ENCODE data around the gene TXLNA.

The TXLNA gene

DNA sequence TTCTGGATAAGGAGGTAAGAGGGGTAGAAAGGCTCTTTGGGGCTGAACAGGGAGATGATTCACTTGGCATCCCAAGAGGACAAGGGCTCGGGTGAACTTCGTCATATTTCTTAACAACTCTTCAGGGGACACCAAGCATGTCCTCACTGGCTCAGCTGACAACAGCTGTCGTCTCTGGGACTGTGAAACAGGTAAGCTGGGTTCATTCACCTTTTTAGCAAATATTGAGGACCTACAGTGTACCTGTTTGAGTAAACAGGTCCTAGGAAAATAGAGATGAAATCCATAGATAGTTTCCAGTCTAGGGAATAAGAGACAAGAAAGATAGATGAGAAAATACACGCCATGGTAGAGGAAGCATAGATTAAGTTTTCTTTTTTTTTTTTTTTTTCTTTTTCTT, 44.8 kb downstream of the TXLNA start:
- peaks cover 23 to 28% of the 10 kb centered on the region in 2 donors for H3K4me1 ChIP-seq (ENCODE audit: control insufficient read depth in 1 of 2, insufficient read depth in 2 of 2, low read length in 2 of 2)
- no peak overlapping the region for H3K27ac ChIP-seq (ENCODE audit: low read depth, low read length)
- H3K9me3 ChIP-seq (ENCODE audit: control insufficient read depth in 1 of 2, low read length in 2 of 2): no peaks in the 10 kb centered on the region
- H3K36me3 ChIP-seq (ENCODE audit: control insufficient read depth in 1 of 2, insufficient read depth in 2 of 2, low read length in 2 of 2): peaks cover 32 to 54% of the 10 kb centered on the region in 2 donors
- H3K27me3 ChIP-seq (ENCODE audit: control insufficient read depth in 1 of 2, insufficient read depth in 2 of 2, low read length in 2 of 2): no peaks in the 10 kb centered on the region
- no peak overlapping the region for H3K4me3 ChIP-seq (ENCODE audit: low read depth in 1 of 2, low read length in 2 of 2)
- H3K9ac ChIP-seq (ENCODE audit: low read depth in 1 of 2, low read length in 2 of 2): peak overlapping the region in 1 of 2 donors; percentile 46

DNA sequence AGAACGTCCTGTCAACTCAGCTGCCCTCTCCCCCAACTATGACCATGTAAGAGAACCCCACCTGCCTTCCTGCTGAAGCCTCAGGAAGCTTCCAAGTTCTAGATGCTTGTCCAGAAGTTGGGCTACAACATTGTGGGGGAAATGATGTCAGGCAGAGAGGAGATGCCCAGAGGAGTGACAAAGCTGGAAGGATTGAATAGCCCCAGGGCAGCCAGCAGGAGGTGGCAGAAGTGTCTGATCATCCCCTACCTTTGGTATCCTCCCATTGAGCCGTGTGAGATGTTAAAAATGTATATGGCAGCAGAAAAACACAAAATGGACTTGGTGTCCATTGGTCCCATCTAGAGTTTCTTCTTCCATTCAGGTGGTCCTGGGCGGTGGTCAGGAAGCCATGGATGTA, 49.3 kb downstream of the TXLNA start:
- H3K36me3 ChIP-seq (ENCODE audit: control insufficient read depth in 1 of 2, insufficient read depth in 2 of 2, low read length in 2 of 2): peaks cover 33 to 68% of the 10 kb centered on the region in 2 donors
- no peaks in the 10 kb centered on the region for H3K9me3 ChIP-seq (ENCODE audit: control insufficient read depth in 1 of 2, low read length in 2 of 2)
- H3K9ac ChIP-seq (ENCODE audit: low read depth in 1 of 2, low read length in 2 of 2): no peak overlapping the region
- H3K4me3 ChIP-seq (ENCODE audit: low read depth in 1 of 2, low read length in 2 of 2): no peak overlapping the region
- no peak overlapping the region for H3K27ac ChIP-seq (ENCODE audit: low read depth, low read length)
- no peaks in the 10 kb centered on the region for H3K27me3 ChIP-seq (ENCODE audit: control insufficient read depth in 1 of 2, insufficient read depth in 2 of 2, low read length in 2 of 2)
- H3K4me1 ChIP-seq (ENCODE audit: control insufficient read depth in 1 of 2, insufficient read depth in 2 of 2, low read length in 2 of 2): peaks cover 1 to 4% of the 10 kb centered on the region in 2 donors

- Histone ChIP-seq H3K4me1 (ENCODE audit: control insufficient read depth in 1 of 2, insufficient read depth in 2 of 2, low read length in 2 of 2) (no peaks in the 10 kb centered on the region), H3K27me3 (ENCODE audit: control insufficient read depth in 1 of 2, insufficient read depth in 2 of 2, low read length in 2 of 2) (no peaks in the 10 kb centered on the region), H3K27ac (ENCODE audit: low read depth, low read length) (no peak overlapping the region), H3K4me3 (ENCODE audit: low read depth in 1 of 2, low read length in 2 of 2) (no peak overlapping the region), H3K9me3 (ENCODE audit: control insufficient read depth in 1 of 2, low read length in 2 of 2) (no peaks in the 10 kb centered on the region), H3K36me3 (ENCODE audit: control insufficient read depth in 1 of 2, insufficient read depth in 2 of 2, low read length in 2 of 2) (peaks cover 21 to 44% of the 10 kb centered on the region in 2 donors), H3K9ac (ENCODE audit: low read depth in 1 of 2, low read length in 2 of 2) (no peak overlapping the region)
Observed at GRCh38 chr1:32231843-32232432, 52.5 kb downstream of the TXLNA start.

- peaks cover 19 to 36% of the 10 kb centered on the region in 2 donors for H3K36me3 ChIP-seq (ENCODE audit: control insufficient read depth in 1 of 2, insufficient read depth in 2 of 2, low read length in 2 of 2)
Observed at GRCh38 chr1:32232558-32233304, 53.3 kb downstream of the TXLNA start.

GRCh38 chr1:32234792-32235191, 55.3 kb downstream of the TXLNA start:
- H3K27me3 ChIP-seq (ENCODE audit: control insufficient read depth in 1 of 2, insufficient read depth in 2 of 2, low read length in 2 of 2): no peaks in the 10 kb centered on the region

More at GRCh38 chr1:32232558-32233304, 53.3 kb downstream of the TXLNA start:
- no peak overlapping the region for H3K4me3 ChIP-seq (ENCODE audit: low read depth in 1 of 2, low read length in 2 of 2)
- no peaks in the 10 kb centered on the region for H3K9me3 ChIP-seq (ENCODE audit: control insufficient read depth in 1 of 2, low read length in 2 of 2)
- no peaks in the 10 kb centered on the region for H3K4me1 ChIP-seq (ENCODE audit: control insufficient read depth in 1 of 2, insufficient read depth in 2 of 2, low read length in 2 of 2)
- no peaks in the 10 kb centered on the region for H3K27me3 ChIP-seq (ENCODE audit: control insufficient read depth in 1 of 2, insufficient read depth in 2 of 2, low read length in 2 of 2)
- no peak overlapping the region for H3K27ac ChIP-seq (ENCODE audit: low read depth, low read length)
- H3K9ac ChIP-seq (ENCODE audit: low read depth in 1 of 2, low read length in 2 of 2): no peak overlapping the region

DNA sequence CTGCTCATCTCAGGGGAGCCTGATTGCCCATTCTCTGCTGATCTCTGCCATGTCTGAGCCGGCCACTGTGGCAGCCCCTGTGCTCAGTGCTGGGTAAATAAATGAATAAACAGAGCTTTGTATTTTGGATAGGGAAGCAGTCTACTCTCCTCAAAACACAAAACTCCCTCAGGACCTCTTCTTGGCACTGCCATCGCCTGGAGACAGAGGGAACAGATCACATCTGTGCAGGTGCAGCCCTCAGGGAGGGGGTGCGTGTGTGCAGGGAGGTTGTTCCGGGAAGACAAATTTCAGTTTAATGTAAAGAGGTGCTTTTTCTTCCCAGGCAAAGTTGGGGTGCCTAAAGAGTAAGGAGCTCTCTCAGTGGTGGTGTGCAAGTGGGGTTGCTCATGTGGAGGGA, 59.9 kb downstream of the TXLNA start:
- Histone ChIP-seq H3K4me1 (ENCODE audit: control insufficient read depth in 1 of 2, insufficient read depth in 2 of 2, low read length in 2 of 2) (peaks cover 0 to 24% of the 10 kb centered on the region in 2 donors), H3K4me3 (ENCODE audit: low read depth in 1 of 2, low read length in 2 of 2) (peak overlapping the region in 1 of 2 donors; percentile 71), H3K9ac (ENCODE audit: low read depth in 1 of 2, low read length in 2 of 2) (no peak overlapping the region), H3K27me3 (ENCODE audit: control insufficient read depth in 1 of 2, insufficient read depth in 2 of 2, low read length in 2 of 2) (no peaks in the 10 kb centered on the region), H3K27ac (ENCODE audit: low read depth, low read length) (no peak overlapping the region), H3K9me3 (ENCODE audit: control insufficient read depth in 1 of 2, low read length in 2 of 2) (no peaks in the 10 kb centered on the region), H3K36me3 (ENCODE audit: control insufficient read depth in 1 of 2, insufficient read depth in 2 of 2, low read length in 2 of 2) (no peaks in the 10 kb centered on the region)

More at GRCh38 chr1:32234792-32235191, 55.3 kb downstream of the TXLNA start:
- Histone ChIP-seq H3K4me1 (ENCODE audit: control insufficient read depth in 1 of 2, insufficient read depth in 2 of 2, low read length in 2 of 2) (peaks cover 0 to 3% of the 10 kb centered on the region in 2 donors), H3K36me3 (ENCODE audit: control insufficient read depth in 1 of 2, insufficient read depth in 2 of 2, low read length in 2 of 2) (peaks cover 8 to 22% of the 10 kb centered on the region in 2 donors), H3K4me3 (ENCODE audit: low read depth in 1 of 2, low read length in 2 of 2) (no peak overlapping the region), H3K9ac (ENCODE audit: low read depth in 1 of 2, low read length in 2 of 2) (no peak overlapping the region), H3K27ac (ENCODE audit: low read depth, low read length) (no peak overlapping the region), H3K9me3 (ENCODE audit: control insufficient read depth in 1 of 2, low read length in 2 of 2) (no peaks in the 10 kb centered on the region)

DNA sequence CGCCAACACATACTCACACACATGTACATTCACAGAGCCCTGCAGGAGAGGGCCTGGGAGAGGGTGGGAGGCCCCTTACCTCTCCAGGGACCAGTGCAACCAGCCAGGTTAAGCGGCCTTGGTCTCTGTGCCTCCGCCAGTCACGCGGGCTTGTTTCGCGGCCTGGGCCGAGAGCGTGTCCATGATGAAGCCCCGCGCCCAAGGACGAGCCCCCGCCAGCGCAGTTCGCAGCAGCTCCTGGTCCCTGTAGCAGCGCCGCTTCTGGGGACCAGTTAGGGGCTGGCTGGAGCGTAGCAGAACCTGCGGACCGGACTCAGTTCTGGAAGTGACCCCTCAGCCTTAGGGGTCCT, 60.3 kb downstream of the TXLNA start:
- Histone ChIP-seq H3K27ac (ENCODE audit: low read depth, low read length) (peak overlapping the region; percentile 32), H3K9me3 (ENCODE audit: control insufficient read depth in 1 of 2, low read length in 2 of 2) (no peaks in the 10 kb centered on the region), H3K4me3 (ENCODE audit: low read depth in 1 of 2, low read length in 2 of 2) (peak overlapping the region; percentile 71 to 86), H3K27me3 (ENCODE audit: control insufficient read depth in 1 of 2, insufficient read depth in 2 of 2, low read length in 2 of 2) (no peaks in the 10 kb centered on the region), H3K36me3 (ENCODE audit: control insufficient read depth in 1 of 2, insufficient read depth in 2 of 2, low read length in 2 of 2) (no peaks in the 10 kb centered on the region), H3K4me1 (ENCODE audit: control insufficient read depth in 1 of 2, insufficient read depth in 2 of 2, low read length in 2 of 2) (peaks cover 0 to 24% of the 10 kb centered on the region in 2 donors), H3K9ac (ENCODE audit: low read depth in 1 of 2, low read length in 2 of 2) (peak overlapping the region; percentile 59 to 64)

- Histone ChIP-seq H3K4me1 (ENCODE audit: control insufficient read depth in 1 of 2, insufficient read depth in 2 of 2, low read length in 2 of 2) (peaks cover 0 to 24% of the 10 kb centered on the region in 2 donors), H3K4me3 (ENCODE audit: low read depth in 1 of 2, low read length in 2 of 2) (peak overlapping the region; percentile 71 to 86), H3K9ac (ENCODE audit: low read depth in 1 of 2, low read length in 2 of 2) (peak overlapping the region; percentile 59 to 64), H3K9me3 (ENCODE audit: control insufficient read depth in 1 of 2, low read length in 2 of 2) (no peaks in the 10 kb centered on the region), H3K27me3 (ENCODE audit: control insufficient read depth in 1 of 2, insufficient read depth in 2 of 2, low read length in 2 of 2) (no peaks in the 10 kb centered on the region), H3K36me3 (ENCODE audit: control insufficient read depth in 1 of 2, insufficient read depth in 2 of 2, low read length in 2 of 2) (no peaks in the 10 kb centered on the region), H3K27ac (ENCODE audit: low read depth, low read length) (peak overlapping the region; percentile 36)
Observed at GRCh38 chr1:32240140-32240951, 60.9 kb downstream of the TXLNA start.

DNA sequence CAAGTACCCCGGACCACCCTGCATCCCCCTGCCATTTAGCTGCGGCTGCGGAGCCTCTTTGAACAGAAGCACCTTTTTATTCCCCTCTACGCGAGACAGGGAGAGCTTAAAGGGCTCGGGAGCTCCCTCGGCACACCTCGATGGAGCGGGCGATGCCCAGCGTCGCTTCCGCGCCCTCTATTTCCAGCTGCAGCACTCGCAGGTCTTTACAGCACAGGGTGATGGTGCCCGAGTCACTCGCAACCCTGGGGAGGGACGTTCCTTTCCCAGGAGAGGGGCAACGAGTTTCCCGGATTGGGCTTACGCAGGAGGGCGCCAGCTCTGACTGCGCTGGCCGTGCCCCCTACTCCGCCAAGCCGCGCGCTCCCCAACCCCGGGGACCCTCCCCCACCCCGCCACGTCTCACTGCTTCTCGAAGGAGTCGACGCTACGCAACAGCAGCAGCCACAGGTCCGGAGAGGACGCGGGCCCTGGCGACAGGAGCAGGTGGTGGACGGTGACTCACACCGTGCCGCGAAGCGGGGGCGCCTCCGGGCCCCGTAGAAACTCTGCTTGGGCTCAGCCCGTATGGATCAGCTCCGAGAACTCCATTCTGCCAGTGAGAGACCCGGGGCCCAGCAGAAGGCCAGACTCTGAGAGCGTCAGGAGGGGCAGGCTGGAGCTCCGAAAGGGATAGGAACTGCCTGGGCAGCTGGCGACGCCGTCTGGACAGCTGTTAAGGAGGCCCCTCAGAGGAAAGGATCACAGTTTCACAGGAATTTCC, 61.7 kb downstream of the TXLNA start:
- Histone ChIP-seq H3K27me3 (ENCODE audit: control insufficient read depth in 1 of 2, insufficient read depth in 2 of 2, low read length in 2 of 2) (no peaks in the 10 kb centered on the region), H3K4me3 (ENCODE audit: low read depth in 1 of 2, low read length in 2 of 2) (peak overlapping the region; percentile 71 to 86), H3K27ac (ENCODE audit: low read depth, low read length) (peak overlapping the region; percentile 36), H3K9me3 (ENCODE audit: control insufficient read depth in 1 of 2, low read length in 2 of 2) (no peaks in the 10 kb centered on the region), H3K9ac (ENCODE audit: low read depth in 1 of 2, low read length in 2 of 2) (peak overlapping the region; percentile 59 to 64), H3K4me1 (ENCODE audit: control insufficient read depth in 1 of 2, insufficient read depth in 2 of 2, low read length in 2 of 2) (peaks cover 0 to 24% of the 10 kb centered on the region in 2 donors), H3K36me3 (ENCODE audit: control insufficient read depth in 1 of 2, insufficient read depth in 2 of 2, low read length in 2 of 2) (no peaks in the 10 kb centered on the region)
